Activated T-helper 17 cell treated with anti-CD3 and anti-CD28 coated beads, Interleukin-2, amount 50 U/mL, for 72 hours (primary cell): ENCODE results near the gene CIB2. TPM values are rescaled to one million over a fixed set of nuclear protein-coding genes. Genes with fewer than 3 reads are reported as not detected.

Experiments used
- ATAC-seq: fragments of 150-1000 bp; cut with Tn5 transposase; replicated peaks from 2 replicates; pipeline ENCODE4 v1.10.0; 2021; ENCODE audit warnings: mild to moderate bottlenecking, moderate library complexity
- H3K27ac Mint-ChIP-seq: one replicate; pipeline ENCODE4 v1.8.0; 2022; ENCODE audit warnings: mixed read lengths
- H3K27me3 Mint-ChIP-seq: one replicate; pipeline ENCODE4 v1.8.0; 2022; ENCODE audit warnings: mixed read lengths
- H3K36me3 Mint-ChIP-seq: one replicate; pipeline ENCODE4 v1.8.0; 2022; ENCODE audit warnings: low read depth, mild to moderate bottlenecking, mixed read lengths
- H3K4me1 Mint-ChIP-seq: one replicate; pipeline ENCODE4 v1.8.0; 2022; ENCODE audit warnings: mixed read lengths
- H3K4me3 Mint-ChIP-seq: one replicate; pipeline ENCODE4 v1.8.0; 2022; ENCODE audit warnings: mild to moderate bottlenecking, mixed read lengths
- H3K9me3 Mint-ChIP-seq: one replicate; pipeline ENCODE4 v1.8.0; 2022; ENCODE audit warnings: mixed read lengths
- total RNA-seq, 2 donors: library from RNA; stranded (reverse); gene quantifications; one replicate each; pipeline ENCODE4 v1.2.3, GENCODE V29; 2022

The CIB2 gene
- total RNA-seq, 2 donors from 2014 or later: 0.65 to 1.7 TPM

DNA sequence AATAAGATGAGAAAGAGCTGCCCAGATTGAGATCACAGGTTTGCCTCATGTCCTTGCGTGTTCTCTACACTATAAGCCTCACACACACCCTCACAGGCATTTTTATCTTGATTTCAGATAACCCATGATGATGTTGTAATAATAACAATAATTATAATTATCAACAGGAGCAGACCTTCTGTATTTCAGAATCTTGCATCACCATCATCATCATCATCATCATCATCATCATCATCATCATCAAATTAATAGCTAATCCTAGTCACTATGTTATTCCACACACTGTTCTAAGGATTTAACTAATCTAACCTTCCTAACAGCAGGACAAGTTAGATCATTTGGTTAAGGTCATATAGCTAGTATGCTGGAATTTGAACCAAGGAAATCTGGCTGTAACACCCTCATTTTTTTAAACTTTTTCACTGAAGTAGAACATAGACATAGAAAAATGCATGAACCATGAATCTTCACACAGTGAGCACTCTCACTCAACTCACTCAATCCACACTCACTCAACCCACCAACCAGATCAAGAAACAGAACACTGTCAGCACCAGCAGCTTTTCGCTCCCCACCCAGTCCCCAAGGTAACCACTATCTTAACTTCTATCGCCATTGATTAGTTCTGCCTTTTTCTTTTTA is 40.7 kb downstream of the CIB2 start:
- Mint-ChIP-seq H3K4me3 (no peak overlapping the region), H3K4me1 (no peaks in the 10 kb centered on the region), H3K9me3 (no peaks in the 10 kb centered on the region), H3K27ac (no peak overlapping the region), H3K27me3 (no peaks in the 10 kb centered on the region), H3K36me3 (no peaks in the 10 kb centered on the region)
- no peak for ATAC-seq

DNA sequence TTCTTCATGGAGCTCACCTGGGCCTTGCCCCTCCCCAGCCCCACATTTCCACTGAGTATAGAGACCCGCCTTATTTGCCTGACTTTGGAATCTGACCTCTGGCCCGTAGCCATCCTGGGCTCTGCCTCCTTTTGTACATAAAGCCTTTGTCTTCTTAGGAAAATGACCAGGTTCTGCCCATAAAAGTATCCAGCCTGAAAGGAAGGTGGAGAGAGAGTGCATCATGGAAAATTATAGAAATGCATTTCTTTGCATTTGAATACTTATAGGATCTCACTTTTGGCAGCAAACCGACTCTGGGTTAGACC is 42.5 kb downstream of the CIB2 start:
- Mint-ChIP-seq H3K27ac (no peak overlapping the region), H3K4me3 (no peak overlapping the region), H3K9me3 (no peaks in the 10 kb centered on the region), H3K36me3 (no peaks in the 10 kb centered on the region), H3K27me3 (no peaks in the 10 kb centered on the region), H3K4me1 (no peaks in the 10 kb centered on the region)
- no peak for ATAC-seq

DNA sequence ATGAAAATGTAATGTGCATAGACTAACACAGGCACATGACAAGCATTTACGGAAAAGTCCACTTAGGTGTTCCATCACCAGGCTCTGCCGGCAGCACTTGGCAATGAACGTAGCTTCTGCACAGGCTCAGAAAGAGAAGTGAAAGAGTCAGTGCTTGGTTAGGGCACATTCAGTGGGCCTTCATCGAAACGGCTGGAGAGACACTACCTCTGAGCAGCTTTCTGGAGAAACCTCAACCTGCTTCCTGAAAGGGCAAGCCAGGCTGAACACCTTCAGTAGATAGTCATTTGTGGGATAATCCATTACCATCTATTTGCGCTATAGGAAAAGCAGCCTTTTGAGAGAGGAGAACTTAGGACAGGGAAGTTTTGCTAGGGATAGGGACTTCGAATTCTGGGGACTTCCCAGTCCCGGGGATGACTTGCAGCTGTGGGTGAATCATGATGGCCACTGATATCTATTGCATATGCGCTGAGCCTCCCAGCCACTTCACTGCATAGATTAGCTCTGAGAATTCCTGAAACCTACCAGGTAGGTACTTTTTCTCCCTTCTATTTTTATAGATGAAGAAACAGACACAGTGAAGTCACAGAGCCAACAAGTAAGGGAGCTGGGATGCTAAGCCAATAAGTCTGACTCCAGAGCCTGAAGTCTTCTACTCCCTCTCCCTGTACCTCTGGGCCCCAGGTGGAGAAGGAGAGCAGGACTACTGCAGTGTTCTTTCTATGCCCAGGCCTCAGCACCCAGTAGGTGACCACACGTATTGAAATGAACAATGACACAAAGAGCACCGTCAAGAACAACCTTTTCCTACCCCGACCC is 43.1 kb downstream of the CIB2 start:
- Mint-ChIP-seq H3K4me3 (no peak overlapping the region), H3K36me3 (no peaks in the 10 kb centered on the region), H3K27ac (no peak overlapping the region), H3K4me1 (no peaks in the 10 kb centered on the region), H3K9me3 (no peaks in the 10 kb centered on the region), H3K27me3 (no peaks in the 10 kb centered on the region)
- ATAC-seq: no peak

DNA sequence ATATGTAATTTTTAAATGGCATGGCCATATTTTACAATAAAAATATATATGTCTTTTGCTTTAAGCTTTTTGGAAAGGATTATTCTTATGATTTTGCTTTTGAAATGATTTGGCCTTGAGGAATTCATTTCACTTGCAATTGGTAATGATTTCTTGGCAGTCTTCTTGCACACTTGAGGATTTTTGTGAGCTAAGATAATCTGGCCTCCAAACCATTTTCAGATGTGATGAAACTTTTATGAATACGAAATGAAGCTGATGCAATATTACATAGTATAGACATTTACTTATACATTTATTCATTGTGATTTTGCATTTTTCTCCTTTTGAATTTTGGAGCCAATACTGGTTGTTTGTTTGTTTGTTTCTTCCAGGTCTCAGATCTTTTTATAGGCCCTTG is 45.3 kb downstream of the CIB2 start:
- Mint-ChIP-seq H3K27me3 (no peaks in the 10 kb centered on the region), H3K9me3 (no peaks in the 10 kb centered on the region), H3K4me3 (no peak overlapping the region), H3K27ac (no peak overlapping the region), H3K36me3 (no peaks in the 10 kb centered on the region), H3K4me1 (peaks cover 10% of the 10 kb centered on the region)
- ATAC-seq: no peak

DNA sequence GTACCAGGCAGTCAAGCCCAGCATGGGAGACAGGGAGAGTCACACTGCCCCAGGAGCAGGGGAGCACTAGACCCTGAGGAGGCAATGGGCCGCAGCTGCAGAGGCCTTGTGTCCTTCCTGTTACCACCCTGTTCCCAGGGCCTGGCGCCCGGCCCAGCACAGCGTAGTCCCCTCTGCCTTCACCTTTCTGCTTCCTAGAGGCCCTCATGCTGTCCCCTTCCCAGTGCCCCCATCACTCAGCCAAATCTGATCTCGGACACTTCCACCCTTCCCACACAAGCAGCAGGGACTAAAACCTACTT is 46.8 kb downstream of the CIB2 start:
- no peaks in the 10 kb centered on the region for H3K9me3 Mint-ChIP-seq
- no peak overlapping the region for H3K27ac Mint-ChIP-seq
- H3K4me3 Mint-ChIP-seq: no peak overlapping the region
- H3K4me1 Mint-ChIP-seq: peaks cover 10% of the 10 kb centered on the region
- H3K27me3 Mint-ChIP-seq: no peaks in the 10 kb centered on the region
- H3K36me3 Mint-ChIP-seq: no peaks in the 10 kb centered on the region
- ATAC-seq: no peak

DNA sequence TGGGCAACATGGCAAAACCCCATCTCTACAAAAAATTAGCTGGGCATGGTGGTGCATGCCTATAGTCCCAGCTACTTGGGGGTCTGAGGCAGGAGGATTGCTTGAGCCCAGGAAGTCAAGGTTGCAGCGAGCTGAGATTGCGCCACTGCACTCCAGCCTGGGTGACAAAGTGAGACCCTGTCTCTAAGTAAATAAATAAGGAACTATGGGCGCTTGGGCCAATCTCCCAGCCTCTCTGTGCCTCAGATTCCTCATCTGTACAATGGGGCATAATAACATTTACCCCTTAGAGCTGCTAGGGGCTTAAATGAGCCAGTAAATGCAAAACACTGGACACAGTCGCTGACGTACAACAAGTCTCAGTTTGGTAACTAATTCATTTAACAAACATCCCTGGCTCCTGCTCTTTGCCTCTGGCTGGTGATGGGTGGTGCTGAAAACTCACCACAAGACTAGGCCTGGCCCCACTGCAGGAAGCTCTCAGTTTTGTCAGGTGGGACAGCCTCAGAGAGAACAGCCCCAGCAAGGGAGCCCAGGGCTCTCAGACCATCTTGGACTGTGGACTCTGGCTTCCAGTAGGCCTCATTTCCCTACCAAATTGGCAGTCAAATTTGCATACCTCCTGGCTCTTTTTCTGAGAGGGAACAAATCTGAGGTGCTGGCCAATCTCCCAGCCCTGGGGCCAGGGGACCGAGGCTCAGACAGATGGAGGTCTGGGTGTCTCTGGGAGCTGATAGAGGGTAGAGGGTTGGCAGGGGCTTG is 47.4 kb downstream of the CIB2 start:
- no peak overlapping the region for H3K27ac Mint-ChIP-seq
- no peak for ATAC-seq
- H3K4me3 Mint-ChIP-seq: no peak overlapping the region

DNA sequence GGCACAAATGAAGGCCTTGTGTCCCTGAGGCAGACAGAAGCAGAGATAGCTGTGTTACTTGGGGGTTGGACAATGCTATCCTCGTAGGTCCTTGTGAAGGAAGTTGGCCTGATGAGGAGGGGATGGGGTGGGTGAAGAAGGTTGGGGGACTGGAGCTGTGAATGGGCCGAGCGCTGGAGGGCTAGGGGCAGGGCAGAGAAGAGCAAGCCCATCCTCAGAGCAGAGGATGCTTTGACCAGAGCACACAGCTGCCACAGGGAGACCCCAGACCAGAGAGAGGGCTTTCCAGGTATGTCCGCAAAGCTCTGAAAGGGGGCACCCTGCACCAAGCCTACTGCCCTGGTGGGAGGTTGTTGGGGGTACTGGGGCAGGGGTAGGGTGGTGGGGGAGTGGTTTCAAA is 48.1 kb downstream of the CIB2 start:
- Mint-ChIP-seq H3K27me3 (no peaks in the 10 kb centered on the region), H3K9me3 (no peaks in the 10 kb centered on the region), H3K36me3 (no peaks in the 10 kb centered on the region), H3K27ac (no peak overlapping the region), H3K4me1 (peaks cover 10% of the 10 kb centered on the region), H3K4me3 (no peak overlapping the region)
- ATAC-seq: no peak

More for the DNA sequence above, 47.4 kb downstream of the CIB2 start:
- Mint-ChIP-seq H3K9me3 (no peaks in the 10 kb centered on the region), H3K36me3 (no peaks in the 10 kb centered on the region), H3K4me1 (peaks cover 10% of the 10 kb centered on the region), H3K27me3 (no peaks in the 10 kb centered on the region)

DNA sequence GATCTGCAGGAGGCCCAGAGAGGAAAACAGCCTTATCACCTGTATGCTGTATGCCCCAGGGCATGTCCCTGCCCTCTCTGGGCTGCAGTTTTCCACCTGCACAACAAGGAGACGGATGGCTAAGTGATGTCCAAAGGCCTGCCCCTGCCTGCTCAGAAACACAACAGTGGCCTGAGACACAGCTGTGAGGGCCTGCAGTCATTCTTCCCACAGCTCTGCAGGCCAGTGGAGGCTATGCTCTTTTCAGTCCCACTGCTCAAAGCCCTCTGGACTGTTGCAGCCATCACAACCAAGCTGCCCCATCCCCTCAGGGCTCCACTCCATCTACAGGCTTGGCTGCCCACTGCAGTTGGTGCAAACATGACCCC is 48.5 kb downstream of the CIB2 start:
- H3K9me3 Mint-ChIP-seq: no peaks in the 10 kb centered on the region
- no peaks in the 10 kb centered on the region for H3K27me3 Mint-ChIP-seq
- no peaks in the 10 kb centered on the region for H3K36me3 Mint-ChIP-seq
- H3K27ac Mint-ChIP-seq: peak overlapping the region; percentile 47
- H3K4me1 Mint-ChIP-seq: peaks cover 10% of the 10 kb centered on the region
- no peak for ATAC-seq
- peak overlapping the region; percentile 28 for H3K4me3 Mint-ChIP-seq

DNA sequence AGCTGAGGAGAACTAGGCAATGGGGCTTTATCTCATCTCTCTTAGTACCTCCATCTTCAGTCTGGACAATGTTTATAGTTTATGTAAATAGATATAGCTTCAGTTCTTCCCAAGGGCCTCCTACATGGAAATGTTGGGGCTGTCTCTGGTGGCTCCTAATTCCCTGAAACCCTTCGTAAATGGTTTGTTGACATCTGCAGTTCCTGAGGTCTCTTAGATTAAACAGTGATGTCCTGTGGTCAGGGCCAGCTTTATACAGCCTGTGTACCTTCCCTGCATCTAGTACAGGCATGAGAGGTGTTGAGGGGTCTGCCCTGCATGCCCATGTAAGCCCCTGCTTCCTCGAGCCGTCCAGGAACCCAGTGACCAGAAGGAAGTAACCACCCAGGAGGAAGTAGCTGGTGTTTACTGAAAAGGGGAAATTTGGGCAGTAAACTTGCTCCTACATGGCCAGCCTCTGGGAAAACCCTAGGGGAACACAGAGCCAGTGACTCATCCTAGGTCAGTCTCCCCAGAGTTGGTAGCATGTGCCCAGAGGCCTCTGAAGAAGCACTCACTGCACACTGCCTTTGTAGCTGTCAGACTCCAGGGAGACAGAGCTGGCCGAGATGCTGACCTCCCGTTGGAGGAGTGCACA is 49.0 kb downstream of the CIB2 start:
- no peaks in the 10 kb centered on the region for H3K9me3 Mint-ChIP-seq
- H3K4me3 Mint-ChIP-seq: peak overlapping the region; percentile 28
- H3K36me3 Mint-ChIP-seq: no peaks in the 10 kb centered on the region
- H3K4me1 Mint-ChIP-seq: peaks cover 10% of the 10 kb centered on the region
- H3K27ac Mint-ChIP-seq: peak overlapping the region; percentile 47
- peak; percentile 65 for ATAC-seq
- no peaks in the 10 kb centered on the region for H3K27me3 Mint-ChIP-seq

DNA sequence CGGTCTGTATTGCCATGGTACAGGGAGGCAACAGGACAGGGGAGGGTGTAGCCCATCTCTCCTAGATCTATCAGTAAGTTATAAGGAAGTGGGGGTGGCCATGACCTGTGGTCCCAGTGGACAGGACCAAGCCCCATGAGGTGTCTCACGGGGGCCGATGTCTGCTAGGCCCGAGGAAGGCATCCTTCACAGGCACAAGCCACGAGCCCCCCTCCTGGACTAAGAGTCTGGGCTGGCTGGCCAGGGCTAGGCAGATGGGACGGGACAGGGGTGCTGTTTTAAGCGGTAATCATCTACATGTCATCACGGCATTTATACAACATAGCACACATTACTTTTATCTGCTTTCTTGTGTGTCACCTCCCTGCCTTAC is 51.2 kb downstream of the CIB2 start:
- H3K4me1 Mint-ChIP-seq: peaks cover 15% of the 10 kb centered on the region
- no peaks in the 10 kb centered on the region for H3K9me3 Mint-ChIP-seq
- H3K27ac Mint-ChIP-seq: peak overlapping the region; percentile 18
- H3K36me3 Mint-ChIP-seq: peaks cover 9% of the 10 kb centered on the region
- no peaks in the 10 kb centered on the region for H3K27me3 Mint-ChIP-seq
- no peak overlapping the region for H3K4me3 Mint-ChIP-seq
- ATAC-seq: no peak

DNA sequence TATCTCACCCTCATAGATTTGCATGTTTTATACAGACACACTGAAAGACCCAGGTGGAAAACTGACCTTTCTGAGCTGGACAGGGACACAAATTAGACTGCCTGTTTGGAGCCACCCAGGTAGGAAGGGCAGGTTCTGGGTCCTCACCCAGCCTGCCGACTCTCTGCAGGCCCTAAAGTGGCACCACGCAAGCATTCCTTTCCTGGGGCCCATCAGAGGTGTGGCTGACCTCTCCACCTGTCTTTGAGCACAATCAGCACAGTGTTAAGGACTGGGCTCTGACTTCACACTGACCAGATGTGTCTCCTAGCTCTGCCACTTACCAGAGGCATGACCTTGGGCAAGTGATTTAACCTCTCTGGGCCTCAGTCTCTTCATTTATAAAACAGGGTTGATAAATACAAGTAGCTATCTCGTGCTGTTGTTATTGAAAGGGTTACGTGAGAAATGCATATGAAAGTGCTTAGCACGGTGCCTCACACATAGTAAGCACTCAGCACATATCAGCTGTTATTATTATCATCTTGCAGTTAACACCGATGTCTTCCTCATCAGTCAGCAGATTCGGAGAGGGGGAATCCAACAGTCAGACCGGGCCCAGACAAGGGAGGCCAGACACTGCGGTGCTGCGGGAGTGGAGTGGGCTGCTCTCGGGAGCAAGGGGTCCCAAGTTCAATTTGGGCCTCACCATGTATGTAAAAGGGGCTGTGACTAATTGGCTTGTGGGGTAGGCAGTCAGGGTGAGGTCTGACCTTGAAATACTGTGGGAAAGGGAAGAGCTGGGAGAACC is 51.8 kb downstream of the CIB2 start:
- Mint-ChIP-seq H3K27me3 (no peaks in the 10 kb centered on the region), H3K4me3 (peak overlapping the region; percentile 2), H3K36me3 (peaks cover 13% of the 10 kb centered on the region), H3K9me3 (no peaks in the 10 kb centered on the region), H3K4me1 (peaks cover 19% of the 10 kb centered on the region), H3K27ac (peak overlapping the region; percentile 18)
- ATAC-seq: no peak

DNA sequence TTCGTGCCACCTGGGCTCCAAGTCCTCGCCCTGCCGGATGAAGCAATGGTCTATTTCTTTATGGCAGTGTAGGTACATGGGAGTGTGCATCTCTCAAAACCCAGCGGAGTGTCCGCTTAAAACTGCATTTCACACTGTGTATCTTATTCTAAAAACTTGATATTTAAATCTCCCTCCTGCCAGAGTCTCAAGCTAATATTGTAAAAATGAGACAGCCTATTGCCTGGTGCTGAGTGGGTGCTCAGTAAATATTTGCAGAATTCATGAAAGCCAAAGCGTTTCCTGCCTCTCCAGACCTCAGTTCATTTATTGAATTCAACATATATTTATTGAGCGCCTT is 53.4 kb downstream of the CIB2 start:
- Mint-ChIP-seq H3K36me3 (peaks cover 18% of the 10 kb centered on the region), H3K9me3 (no peaks in the 10 kb centered on the region), H3K4me1 (peaks cover 27% of the 10 kb centered on the region), H3K27me3 (no peaks in the 10 kb centered on the region), H3K4me3 (no peak overlapping the region), H3K27ac (peak overlapping the region; percentile 87)
- ATAC-seq: no peak

DNA sequence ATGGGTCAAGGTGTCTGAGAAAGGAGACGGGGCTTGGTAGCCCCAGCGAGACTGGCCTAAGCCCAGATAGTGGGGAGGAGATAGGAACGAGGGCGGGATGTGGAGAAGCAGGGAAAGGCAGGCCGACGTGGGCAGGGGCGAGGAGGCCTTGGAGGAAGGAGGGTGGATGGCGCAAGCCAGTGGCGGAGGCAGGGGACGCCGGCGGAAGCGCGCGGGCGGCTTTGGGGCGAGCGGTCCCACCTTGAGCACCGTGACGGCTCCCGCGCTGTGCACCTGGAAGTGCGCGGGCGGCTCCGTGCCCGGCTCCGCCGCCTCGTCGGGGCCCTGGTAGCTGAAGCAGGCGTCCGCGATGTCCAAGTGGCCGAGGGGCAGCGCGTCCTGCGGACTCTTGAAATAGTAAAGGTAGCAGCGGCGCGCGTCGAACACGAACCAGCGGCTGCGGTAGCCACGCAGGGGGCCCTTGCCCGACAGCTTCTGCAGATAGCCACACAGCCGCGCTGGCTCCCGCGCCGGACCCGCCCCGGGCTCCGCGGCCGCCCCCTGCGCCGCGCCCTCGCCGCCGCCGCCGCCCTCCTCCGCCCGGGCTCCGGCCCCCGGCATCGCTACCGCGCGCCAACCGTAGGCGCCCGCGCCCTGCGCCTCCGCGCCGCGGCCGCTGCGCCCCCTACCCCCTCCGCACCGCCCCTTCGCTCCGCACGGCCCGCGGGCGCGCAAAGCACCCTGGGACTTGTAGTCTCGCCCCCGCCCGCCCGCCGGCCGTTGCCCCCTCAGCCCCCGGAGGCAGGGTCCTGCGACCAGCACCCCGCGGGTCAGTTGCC is 54.0 kb downstream of the CIB2 start, which contains the start of gene TBC1D2B:
TBC1D2B (minus strand) TSS at position 659 of the 818 bp plus-strand sequence; CDS start at position 600, 59 bp downstream.
- Mint-ChIP-seq H3K27ac (peak within 1 kb of the TSS; percentile 87), H3K9me3 (no peaks in the 10 kb centered on the region)

More for the DNA sequence above, 54.0 kb downstream of the CIB2 start, which contains the start of gene TBC1D2B:
- no peaks in the 10 kb centered on the region for H3K27me3 Mint-ChIP-seq
- peak within 1 kb of the TSS; percentile 2 for H3K4me3 Mint-ChIP-seq
- ATAC-seq: peak; percentile 75
- peaks cover 18% of the 10 kb centered on the region for H3K36me3 Mint-ChIP-seq
- peaks cover 25% of the 10 kb centered on the region for H3K4me1 Mint-ChIP-seq
